Fibroblast of skin of scalp (primary cell): ENCODE measurements around the gene PPARGC1A.
A peak's percentile ranks its signal among the peaks of the same experiment; 100 is the strongest.

Experiments used
- DNase-seq: peaks from one replicate; pipeline ENCODE4 v3.0.0-alpha.2; 2013

PPARGC1A gene

DNA sequence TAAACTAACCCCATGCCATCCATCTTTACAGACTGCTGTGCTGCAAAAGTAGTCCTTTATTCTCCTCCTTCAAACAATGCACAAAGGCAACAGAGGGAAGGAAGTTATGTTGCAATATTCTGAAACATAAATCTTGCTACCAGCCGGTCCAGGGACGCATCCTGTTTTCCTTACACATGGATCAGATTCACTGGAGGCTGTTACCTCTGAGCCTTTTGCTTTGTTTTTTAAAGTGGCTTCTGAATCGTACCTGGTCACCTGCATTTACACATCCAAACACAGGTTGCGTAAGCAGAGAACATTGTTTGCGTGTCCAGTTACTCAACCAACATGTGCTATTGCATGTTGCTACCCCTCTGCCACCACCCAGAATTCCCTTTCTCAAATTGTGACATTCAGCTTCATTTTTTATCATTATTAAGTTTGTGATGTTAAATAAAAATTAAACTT is 8.8 kb downstream of the PPARGC1A start:
- DNase-seq = no peak

DNA sequence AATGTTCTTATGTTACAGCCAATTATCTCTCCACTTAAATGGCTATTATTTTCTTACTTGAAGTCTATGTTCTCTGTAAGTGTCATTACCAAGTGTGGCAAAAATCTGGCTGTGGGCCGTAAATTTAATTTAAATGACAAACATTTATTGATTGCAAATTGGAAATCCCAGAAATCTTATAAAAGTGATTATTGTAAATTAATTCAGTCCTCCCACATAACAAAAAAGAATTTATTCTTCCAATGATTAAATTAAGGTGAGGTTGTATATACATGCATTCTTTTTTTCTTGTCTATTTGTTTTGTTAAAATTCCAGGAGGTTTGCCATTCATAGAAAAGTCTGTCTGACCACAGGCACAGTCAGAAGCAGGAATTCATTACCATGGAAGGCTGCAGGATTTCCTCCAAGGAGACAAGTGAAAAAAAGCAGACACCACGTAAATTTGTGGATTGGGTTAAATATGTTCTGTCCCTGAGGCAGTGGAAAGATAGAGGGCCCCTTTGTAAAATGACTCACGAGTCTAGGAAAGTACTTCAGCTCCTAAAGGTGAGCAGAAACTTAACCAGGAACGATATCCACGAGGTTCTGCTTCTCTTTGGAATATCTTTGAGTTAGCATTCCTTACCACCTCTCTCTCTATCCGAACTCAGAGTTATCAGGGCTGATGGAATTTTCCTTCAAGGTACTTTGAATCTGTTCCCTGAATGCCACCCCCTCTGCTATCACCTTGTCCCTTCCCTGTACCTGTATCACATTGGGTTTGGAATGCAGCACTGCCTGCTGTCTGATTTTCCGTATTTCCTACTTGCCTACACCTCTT is 10.7 kb downstream of the PPARGC1A start:
- DNase-seq = peak; percentile 25

DNA sequence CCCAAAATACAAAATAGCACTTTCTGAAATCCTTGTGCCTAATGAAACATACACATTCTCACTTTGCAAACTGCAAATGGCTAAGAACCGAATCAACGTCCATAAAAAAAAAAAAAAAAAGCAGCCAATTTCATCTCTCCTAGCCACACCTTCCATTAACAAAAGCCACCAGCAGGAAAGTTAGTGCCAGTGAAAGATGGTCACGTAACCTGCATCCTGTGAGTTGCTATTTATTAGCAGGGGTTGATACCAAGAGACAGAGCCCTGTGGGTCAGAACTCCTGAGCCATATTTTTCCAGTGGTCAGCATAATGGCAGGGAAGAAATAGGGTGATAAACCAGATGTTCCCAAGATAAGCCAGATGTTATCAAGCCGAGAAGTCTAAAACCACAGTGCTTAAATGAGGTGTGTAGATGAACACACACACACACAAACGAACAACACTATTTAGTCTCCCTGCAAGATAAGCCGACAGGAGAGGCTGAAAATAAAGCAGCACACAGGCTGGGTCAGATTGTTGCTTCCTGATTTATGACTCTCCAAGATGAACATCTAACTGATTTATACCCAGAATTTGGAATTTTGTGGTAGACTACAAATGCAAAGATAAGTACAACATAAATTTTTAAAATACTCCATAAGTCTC is 11.5 kb downstream of the PPARGC1A start:
- DNase-seq = no peak

GRCh38 chr4:23877758-23878229 is 12.1 kb downstream of the PPARGC1A start:
- DNase-seq = no peak

DNA sequence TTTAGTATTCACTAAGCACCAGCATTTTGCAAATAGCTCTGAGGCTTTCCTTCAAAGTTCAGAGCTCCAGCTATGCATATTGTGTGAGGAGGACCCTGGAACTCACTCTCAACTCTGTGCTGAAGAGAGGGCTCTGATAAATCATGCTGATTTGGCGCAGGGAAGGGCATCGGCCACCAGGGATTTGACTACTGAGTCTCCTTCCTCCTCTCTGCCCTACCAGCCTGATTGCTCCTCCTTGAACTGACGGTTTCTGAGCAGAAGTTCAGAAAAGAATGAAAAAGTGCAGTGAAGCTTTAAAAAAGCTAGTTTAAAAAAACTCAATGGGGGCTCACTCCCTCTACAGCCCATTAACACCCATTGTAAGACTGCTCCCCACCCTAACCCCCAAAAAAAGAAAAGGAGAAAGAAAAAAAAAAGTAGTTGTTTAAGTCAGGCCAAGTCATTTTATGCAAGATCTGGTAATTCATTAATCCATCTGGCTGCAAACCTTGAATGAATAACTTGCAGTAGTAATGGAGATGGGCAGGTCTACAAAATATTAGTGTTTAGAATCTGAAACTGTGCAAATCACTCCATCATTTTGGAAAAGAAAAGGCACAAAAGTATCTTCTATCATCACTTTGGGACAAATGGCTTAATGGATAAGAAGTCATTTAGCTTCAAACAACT is 13.3 kb downstream of the PPARGC1A start:
- DNase-seq = no peak

DNA sequence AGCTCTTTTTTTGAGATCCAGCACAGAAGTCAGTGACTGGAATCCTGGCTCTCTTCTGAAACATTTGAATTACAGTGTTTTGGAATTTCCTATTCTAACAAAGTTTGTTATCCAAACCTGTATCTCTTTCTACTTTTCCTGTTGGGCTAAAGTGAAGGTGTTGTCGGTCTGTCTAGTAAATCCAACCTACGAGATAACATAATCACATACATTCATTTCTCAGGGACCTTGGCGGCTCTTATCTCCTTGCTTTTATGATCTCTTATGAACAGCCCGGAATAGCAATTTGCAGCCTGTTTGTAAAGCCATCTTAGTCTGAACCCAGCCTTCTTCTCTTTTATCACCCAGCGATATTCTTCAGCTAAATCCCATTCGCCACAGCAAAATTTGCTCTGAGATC is 14.5 kb downstream of the PPARGC1A start:
- no peak for DNase-seq

DNA sequence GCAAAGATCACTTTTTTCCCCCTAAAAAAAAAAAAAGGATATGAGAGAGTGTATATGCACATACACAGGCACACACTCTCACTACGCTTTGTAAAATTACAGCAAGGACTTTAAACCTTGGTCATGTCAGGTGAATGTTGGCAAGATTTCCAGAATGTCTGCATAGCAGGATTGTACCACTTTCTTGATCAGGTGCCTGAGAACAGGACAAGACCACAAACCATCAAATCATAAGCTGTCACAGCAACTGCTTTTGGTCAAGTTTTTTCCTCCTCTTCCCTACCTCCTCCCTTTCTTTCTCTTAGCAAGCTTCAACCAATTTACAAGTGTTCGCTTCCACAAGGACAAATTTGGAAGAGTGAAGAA is 15.3 kb downstream of the PPARGC1A start:
- no peak for DNase-seq

- no peak for DNase-seq
These were observed 15.9 kb downstream of the PPARGC1A start for GRCh38 chr4:23873717-23874535.

GRCh38 chr4:23871426-23871825 is 18.4 kb downstream of the PPARGC1A start:
- DNase-seq = no peak

DNA sequence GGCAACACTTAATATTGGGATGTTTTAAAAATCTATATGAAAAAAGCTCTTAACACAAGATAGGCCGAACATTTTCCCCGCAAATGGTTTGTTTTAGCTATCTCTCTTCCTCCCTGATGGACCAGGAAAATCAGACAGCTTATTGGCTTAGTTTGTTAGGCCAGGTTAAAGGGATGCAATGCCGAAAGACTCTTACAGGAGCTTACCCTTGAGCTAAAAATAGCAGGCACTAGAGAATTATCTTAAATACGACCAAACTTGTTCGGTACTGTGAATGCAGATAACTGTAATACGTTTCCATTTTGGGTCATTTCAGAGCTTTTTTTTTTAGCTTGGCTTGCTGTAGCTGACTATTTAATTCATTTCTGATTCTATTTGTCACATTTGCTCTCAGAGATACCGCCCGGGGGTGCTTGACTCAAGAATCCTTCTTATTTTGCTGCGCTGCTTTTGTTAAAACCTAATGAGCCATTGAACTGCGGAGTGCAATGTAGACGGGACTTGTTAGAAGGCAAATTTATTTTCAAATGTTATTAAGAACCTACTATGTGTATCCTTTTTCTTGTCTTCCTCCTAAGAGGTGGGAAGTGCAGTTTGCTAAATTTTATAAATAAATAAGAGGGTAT is 23.3 kb downstream of the PPARGC1A start:
- DNase-seq = no peak

GRCh38 chr4:23861897-23862296 is 27.9 kb downstream of the PPARGC1A start:
- no peak for DNase-seq

DNA sequence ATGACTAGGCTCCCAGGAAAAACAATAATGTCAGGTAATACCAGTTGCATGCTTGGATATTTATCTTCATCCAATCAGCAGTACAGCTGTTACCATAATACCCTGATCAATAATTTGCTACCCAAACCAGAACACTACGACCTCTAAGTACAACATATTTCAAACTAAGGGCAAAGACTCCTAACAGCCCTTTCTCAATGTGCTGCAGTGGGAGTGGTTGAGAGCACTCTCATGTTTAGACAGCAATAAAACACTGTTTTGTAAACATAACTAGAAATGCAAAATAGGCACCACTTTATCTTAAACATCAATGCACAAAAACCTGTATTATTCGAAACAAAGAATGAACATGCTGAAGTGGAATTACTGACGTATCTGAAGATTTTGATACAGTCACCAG is 28.9 kb downstream of the PPARGC1A start:
- DNase-seq = no peak

DNA sequence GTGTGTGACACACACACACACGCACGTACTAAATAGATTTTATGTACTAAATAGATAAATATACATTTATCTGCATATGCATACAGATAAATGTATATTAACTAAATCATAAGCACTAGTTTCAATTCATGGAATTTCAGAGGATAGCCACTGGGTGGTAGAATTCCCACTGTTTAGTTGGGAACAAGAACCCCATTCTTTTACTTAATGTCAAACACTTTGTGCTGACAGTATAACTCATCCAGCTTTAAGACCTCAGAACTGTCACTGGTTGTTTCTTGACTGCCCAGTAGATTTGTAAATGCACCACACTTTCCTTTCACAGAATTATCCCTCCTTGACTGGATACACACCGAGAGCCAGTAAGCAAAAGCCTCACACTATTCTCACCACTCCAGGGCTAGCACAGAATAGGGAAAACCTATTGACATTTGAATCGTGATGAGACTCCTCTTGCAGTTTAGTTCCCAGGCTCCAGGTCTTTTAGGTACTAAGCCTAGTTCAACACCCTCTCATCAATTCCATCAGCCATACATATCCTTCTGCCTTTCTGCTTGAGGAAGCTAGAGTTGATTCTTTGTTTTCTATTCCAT is 32.4 kb downstream of the PPARGC1A start:
- peak; percentile 44 for DNase-seq

DNA sequence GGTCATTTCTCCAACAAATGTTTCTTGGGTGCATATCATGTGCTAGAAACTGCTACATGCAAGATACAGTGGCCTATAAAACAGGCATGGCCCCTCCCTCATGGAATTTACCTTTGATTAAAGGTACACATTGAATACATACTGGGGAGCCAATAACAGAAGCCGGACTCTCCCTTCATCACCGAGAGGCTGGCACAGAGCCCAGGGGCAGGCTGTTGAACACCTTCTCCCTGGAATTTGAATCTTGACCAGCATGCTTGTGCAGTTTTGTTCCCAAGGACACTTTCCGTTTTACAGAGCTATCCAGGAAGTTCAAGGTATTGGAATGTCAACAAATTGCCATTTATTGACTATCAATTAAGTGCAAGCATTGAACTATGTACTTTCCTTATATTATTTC is 33.2 kb downstream of the PPARGC1A start:
- no peak for DNase-seq

DNA sequence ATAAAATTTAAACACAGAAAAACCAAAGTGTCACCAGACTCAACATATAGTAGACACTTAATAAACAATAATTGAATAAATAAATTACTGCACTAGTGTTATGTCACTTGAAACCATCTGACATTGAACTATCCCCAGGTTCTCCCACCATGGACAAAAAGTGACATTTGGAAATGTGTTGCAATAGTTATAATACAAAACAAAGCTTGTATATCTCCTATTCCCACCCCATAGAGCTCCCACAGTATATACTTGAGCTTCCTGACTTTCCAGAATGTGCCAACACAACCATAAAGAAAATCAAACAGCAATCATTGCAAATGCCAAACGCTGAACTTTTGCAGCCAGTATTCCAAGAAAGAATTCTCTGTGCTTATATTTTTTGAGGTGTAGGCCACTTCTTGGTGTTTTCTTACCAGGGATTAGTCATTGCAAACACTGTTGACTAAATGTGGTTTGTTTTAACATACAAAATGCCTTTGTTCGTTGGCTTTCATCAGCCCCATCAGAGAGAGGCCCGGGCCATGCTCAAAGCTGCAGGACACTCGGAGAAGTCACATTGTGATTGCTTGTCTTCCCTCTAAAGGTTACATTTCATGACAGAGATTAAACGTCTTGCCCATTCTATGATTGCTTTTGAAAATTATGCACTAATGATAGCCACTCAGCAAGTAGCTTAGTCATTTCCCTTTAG is 33.8 kb downstream of the PPARGC1A start:
- peak; percentile 52 for DNase-seq

DNA sequence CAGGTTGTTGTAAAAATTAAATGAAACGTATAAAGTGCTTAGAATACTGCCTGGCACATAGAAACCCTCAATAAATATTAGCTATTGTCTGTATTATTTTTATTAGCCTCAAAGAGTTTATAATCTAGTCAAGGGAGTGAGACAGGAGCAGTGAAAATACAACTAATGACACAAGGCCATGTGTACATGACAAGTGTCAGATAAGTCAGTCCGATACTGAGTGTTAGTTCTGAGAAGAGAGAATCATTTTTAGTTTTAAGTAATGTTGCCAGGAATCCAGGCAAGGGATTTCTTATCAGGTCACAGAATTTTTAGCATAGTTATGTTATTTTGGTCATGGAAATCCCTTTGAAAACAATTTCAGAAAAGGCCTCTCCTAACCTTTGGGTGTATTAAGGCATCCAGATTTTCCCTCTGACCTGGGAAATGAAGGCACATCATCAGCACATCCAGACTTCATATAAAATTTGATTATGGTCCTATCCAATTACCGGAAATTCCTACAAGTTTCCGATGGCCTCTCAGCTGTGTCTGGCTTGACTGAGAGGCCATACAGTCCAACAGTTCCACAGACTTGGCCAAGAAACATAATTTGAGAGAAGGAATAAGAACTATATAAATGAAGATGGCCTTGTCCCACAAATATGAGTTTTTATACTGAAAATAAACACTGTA is 35.7 kb downstream of the PPARGC1A start:
- DNase-seq = no peak

DNA sequence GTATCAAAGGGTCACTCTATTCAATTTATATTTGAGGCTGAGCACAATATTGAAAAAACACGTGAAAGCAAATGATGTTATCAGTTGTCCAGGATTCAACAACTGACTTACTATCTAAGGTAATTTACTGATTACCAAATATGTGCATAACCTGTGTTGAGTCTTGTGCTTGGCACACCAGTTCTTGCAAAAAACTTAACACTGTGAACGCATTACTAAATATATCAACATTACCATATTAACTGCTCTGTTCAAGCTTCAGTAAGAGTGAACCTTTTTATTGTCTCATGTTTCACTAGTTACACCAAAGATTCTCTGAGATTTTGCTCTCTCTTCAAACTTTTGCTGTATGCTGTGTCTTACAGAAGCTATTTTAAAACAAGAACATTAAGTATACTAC is 38.4 kb downstream of the PPARGC1A start:
- DNase-seq = no peak

DNA sequence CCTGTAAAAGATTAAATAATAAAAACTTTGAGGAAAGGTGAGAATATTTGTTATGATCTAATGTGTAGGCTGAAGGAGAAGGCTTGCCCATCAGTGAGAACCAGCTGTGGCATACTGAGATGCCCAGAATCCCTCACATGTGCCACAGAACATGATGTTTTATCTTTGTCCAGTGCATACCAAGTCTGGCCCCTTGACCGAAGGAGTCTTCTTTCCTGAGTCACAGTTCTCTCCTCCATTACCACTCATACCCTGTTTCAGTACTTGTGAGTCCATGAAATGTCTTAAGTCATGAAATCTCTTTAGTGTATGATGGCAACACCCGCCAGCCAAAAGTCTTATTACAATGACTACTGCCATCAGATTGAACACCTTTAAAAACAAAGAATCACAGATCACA is 42.7 kb downstream of the PPARGC1A start:
- no peak for DNase-seq

GRCh38 chr4:23844961-23845360 is 44.9 kb downstream of the PPARGC1A start:
- DNase-seq = no peak

GRCh38 chr4:23839279-23839678 is 50.6 kb downstream of the PPARGC1A start:
- DNase-seq = no peak

GRCh38 chr4:23838607-23839006 is 51.2 kb downstream of the PPARGC1A start:
- DNase-seq = peak; percentile 21
